Neural progenitor cell (in vitro differentiated cells): ENCODE data around the gene COL4A2. TPM values are rescaled to one million over a fixed set of nuclear protein-coding genes. Genes with fewer than 3 reads are reported as not detected.

Experiments
- DNase-seq: peaks from one replicate; pipeline ENCODE4 v3.0.0-alpha.2; 2016; ENCODE audit warnings: low spot score
- H2AFZ ChIP-seq: fragments of 200-600 bp; sonication (generic); replicated peaks from 2 replicates; pipeline ENCODE4 v1.6.1; 2016; ENCODE audit warnings: antibody characterized with exemption
- H3F3A ChIP-seq: fragments of 200-600 bp; sonication (generic); 2 replicates; pipeline ENCODE4 v1.6.1; 2016; ENCODE audit warnings: antibody characterized with exemption, low read depth
- H3K27ac ChIP-seq: fragments of 200-600 bp; sonication (generic); 2 replicates; pipeline ENCODE4 v1.5.1; 2016; ENCODE audit warnings: mild to moderate bottlenecking
- H3K27me3 ChIP-seq: fragments of 200-600 bp; sonication (generic); 2 replicates; pipeline ENCODE4 v1.6.1; 2016; ENCODE audit warnings: mild to moderate bottlenecking, moderate library complexity
- H3K36me3 ChIP-seq: fragments of 200-600 bp; sonication (generic); 2 replicates; pipeline ENCODE4 v1.5.1; 2016
- H3K4me1 ChIP-seq: fragments of 200-600 bp; sonication (generic); 2 replicates; pipeline ENCODE4 v1.6.1; 2016; ENCODE audit warnings: mixed run types
- H3K4me2 ChIP-seq: fragments of 200-600 bp; sonication (generic); 2 replicates; pipeline ENCODE4 v1.6.1; 2016
- H3K4me3 ChIP-seq: fragments of 200-600 bp; sonication (generic); 2 replicates; pipeline ENCODE4 v1.5.1; 2016
- H3K79me2 ChIP-seq: fragments of 200-600 bp; sonication (generic); 2 replicates; pipeline ENCODE4 v1.6.1; 2016; ENCODE audit warnings: low read depth
- H3K9ac ChIP-seq: fragments of 200-600 bp; sonication (generic); 2 replicates; pipeline ENCODE4 v1.6.1; 2016
- H3K9me3 ChIP-seq: fragments of 200-600 bp; sonication (generic); 2 replicates; pipeline ENCODE4 v1.5.1; 2016; ENCODE audit warnings: low read depth
- H4K20me1 ChIP-seq: fragments of 200-600 bp; sonication (generic); 2 replicates; pipeline ENCODE4 v1.6.1; 2016; ENCODE audit warnings: low read depth
- H3K27ac Mint-ChIP-seq: 3 replicates; pipeline ENCODE4 v1.8.0; 2021; ENCODE audit warnings: mixed read lengths
- H3K27me3 Mint-ChIP-seq: 2 replicates; pipeline ENCODE4 v1.8.0; 2022; ENCODE audit warnings: low read depth, mild to moderate bottlenecking, inconsistent platforms, moderate library complexity, mixed read lengths; ENCODE audit not compliant: insufficient read depth
- H3K36me3 Mint-ChIP-seq: 3 replicates; pipeline ENCODE4 v1.8.0; 2021; ENCODE audit warnings: mixed read lengths
- H3K4me1 Mint-ChIP-seq: 3 replicates; pipeline ENCODE4 v1.8.0; 2021; ENCODE audit warnings: mixed read lengths
- H3K4me3 Mint-ChIP-seq: 3 replicates; pipeline ENCODE4 v1.8.0; 2021; ENCODE audit warnings: mild to moderate bottlenecking, moderate library complexity, mixed read lengths
- H3K9me3 Mint-ChIP-seq: 3 replicates; pipeline ENCODE4 v1.8.0; 2020; ENCODE audit warnings: mixed read lengths
- CTCF ChIP-seq: fragments of 200-600 bp; sonication (generic); IDR thresholded peaks from 2 replicates; pipeline ENCODE4 v1.5.1; 2017; ENCODE audit warnings: antibody characterized with exemption, mild to moderate bottlenecking
- EZH2 ChIP-seq: fragments of 200-600 bp; sonication (generic); IDR thresholded peaks from 2 replicates; pipeline ENCODE4 v1.6.1; 2017; ENCODE audit warnings: antibody characterized with exemption, mild to moderate bottlenecking, moderate library complexity
- EZH2phosphoT487 ChIP-seq: fragments of 200-600 bp; sonication (generic); IDR thresholded peaks from 2 replicates; pipeline ENCODE4 v1.6.1; 2017; ENCODE audit warnings: antibody characterized with exemption
- total RNA-seq: library from RNA; depleted of rRNA; stranded (reverse); fragments of >200 nt; gene quantifications from 2 replicates; pipeline ENCODE4 v1.2.3, GENCODE V29; 2015; ENCODE audit warnings: low replicate concordance

The COL4A2 gene
- total RNA-seq, 1 donor from 2014 or later: 73.6 TPM

DNA sequence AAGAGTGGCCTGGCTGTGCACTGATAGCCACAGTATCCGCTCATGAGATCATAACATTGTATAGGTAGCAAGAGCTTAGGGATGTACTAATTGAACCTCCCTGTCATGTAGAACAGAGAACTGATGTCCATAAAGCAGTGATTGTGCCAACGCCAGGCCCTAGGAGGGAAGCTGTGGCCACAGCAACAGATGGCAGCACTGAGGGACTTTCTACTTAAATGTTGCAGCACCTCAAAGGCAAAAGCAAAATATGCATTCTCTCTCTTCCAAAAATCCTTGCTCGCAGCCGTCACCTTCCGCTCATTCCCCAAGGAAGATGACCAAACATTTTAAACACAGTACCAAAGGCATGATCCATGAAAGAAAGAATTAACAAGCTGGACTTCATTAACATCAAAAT is 32.4 kb upstream of the COL4A2 start:
- peaks cover 23% of the 10 kb centered on the region for H4K20me1 ChIP-seq
- H3K9ac ChIP-seq: no peak overlapping the region
- no peak overlapping the region for H3K4me3 ChIP-seq
- H3K4me1 Mint-ChIP-seq: peaks cover 17% of the 10 kb centered on the region
- no peak overlapping the region for H2AFZ ChIP-seq
- no peaks in the 10 kb centered on the region for H3K9me3 ChIP-seq
- peak; percentile 38 for DNase-seq
- TF ChIP-seq CTCF (peak; percentile 39), EZH2 (no peak)
- peaks cover 12% of the 10 kb centered on the region for H3K36me3 Mint-ChIP-seq
- H3F3A ChIP-seq: no peaks in the 10 kb centered on the region
- H3K4me2 ChIP-seq: no peak overlapping the region
- H3K79me2 ChIP-seq: no peaks in the 10 kb centered on the region
- H3K27me3 Mint-ChIP-seq: peaks cover under 1% of the 10 kb centered on the region
- H3K36me3 ChIP-seq: no peaks in the 10 kb centered on the region
- no peak overlapping the region for H3K27ac ChIP-seq
- no peak overlapping the region for H3K27ac Mint-ChIP-seq
- H3K27me3 ChIP-seq: no peaks in the 10 kb centered on the region
- H3K9me3 Mint-ChIP-seq: peaks cover 8% of the 10 kb centered on the region
- peaks cover 11% of the 10 kb centered on the region for H3K4me1 ChIP-seq
- H3K4me3 Mint-ChIP-seq: no peak overlapping the region

GRCh38 chr13:110275931-110276552 is 31.0 kb upstream of the COL4A2 start:
- no peak overlapping the region for H2AFZ ChIP-seq
- Mint-ChIP-seq H3K36me3 (peaks cover 12% of the 10 kb centered on the region), H3K9me3 (peaks cover 8% of the 10 kb centered on the region), H3K27ac (no peak overlapping the region), H3K27me3 (no peaks in the 10 kb centered on the region), H3K4me3 (no peak overlapping the region), H3K4me1 (peaks cover 17% of the 10 kb centered on the region)
- H3K9me3 ChIP-seq: no peaks in the 10 kb centered on the region
- TF ChIP-seq EZH2 (no peak), EZH2phosphoT487 (no peak), CTCF (no peak)
- no peak overlapping the region for H3K4me2 ChIP-seq
- H3K27ac ChIP-seq: no peak overlapping the region
- DNase-seq: no peak
- no peak overlapping the region for H3K9ac ChIP-seq
- H4K20me1 ChIP-seq: peaks cover 16% of the 10 kb centered on the region
- peaks cover 4% of the 10 kb centered on the region for H3K4me1 ChIP-seq
- H3F3A ChIP-seq: no peaks in the 10 kb centered on the region
- no peak overlapping the region for H3K4me3 ChIP-seq
- no peaks in the 10 kb centered on the region for H3K36me3 ChIP-seq
- peaks cover 4% of the 10 kb centered on the region for H3K79me2 ChIP-seq
- no peaks in the 10 kb centered on the region for H3K27me3 ChIP-seq

- H3K4me3 Mint-ChIP-seq: no peak overlapping the region
- Histone ChIP-seq H3K79me2 (peaks cover 4% of the 10 kb centered on the region), H4K20me1 (peaks cover 16% of the 10 kb centered on the region), H3K4me2 (no peak overlapping the region), H3K4me3 (no peak overlapping the region), H3K9ac (no peak overlapping the region), H3F3A (no peaks in the 10 kb centered on the region), H3K4me1 (peaks cover 4% of the 10 kb centered on the region), H3K27me3 (no peaks in the 10 kb centered on the region), H2AFZ (no peak overlapping the region), H3K9me3 (no peaks in the 10 kb centered on the region), H3K27ac (no peak overlapping the region), H3K36me3 (no peaks in the 10 kb centered on the region)
- H3K27me3 Mint-ChIP-seq: no peaks in the 10 kb centered on the region
- TF ChIP-seq EZH2 (no peak), EZH2phosphoT487 (no peak), CTCF (no peak)
- H3K4me1 Mint-ChIP-seq: peaks cover 17% of the 10 kb centered on the region
- peaks cover 12% of the 10 kb centered on the region for H3K36me3 Mint-ChIP-seq
- H3K27ac Mint-ChIP-seq: no peak overlapping the region
- H3K9me3 Mint-ChIP-seq: peaks cover 8% of the 10 kb centered on the region
- no peak for DNase-seq
Measured at GRCh38 chr13:110276553-110276950, 30.5 kb upstream of the COL4A2 start.
